ENCODE measurements around the gene APOBEC3A.

GRCh38 chr22:38964306-38964705 is 6.9 kb downstream of the APOBEC3A start:
- TF ChIP-seq, protein P1, sequence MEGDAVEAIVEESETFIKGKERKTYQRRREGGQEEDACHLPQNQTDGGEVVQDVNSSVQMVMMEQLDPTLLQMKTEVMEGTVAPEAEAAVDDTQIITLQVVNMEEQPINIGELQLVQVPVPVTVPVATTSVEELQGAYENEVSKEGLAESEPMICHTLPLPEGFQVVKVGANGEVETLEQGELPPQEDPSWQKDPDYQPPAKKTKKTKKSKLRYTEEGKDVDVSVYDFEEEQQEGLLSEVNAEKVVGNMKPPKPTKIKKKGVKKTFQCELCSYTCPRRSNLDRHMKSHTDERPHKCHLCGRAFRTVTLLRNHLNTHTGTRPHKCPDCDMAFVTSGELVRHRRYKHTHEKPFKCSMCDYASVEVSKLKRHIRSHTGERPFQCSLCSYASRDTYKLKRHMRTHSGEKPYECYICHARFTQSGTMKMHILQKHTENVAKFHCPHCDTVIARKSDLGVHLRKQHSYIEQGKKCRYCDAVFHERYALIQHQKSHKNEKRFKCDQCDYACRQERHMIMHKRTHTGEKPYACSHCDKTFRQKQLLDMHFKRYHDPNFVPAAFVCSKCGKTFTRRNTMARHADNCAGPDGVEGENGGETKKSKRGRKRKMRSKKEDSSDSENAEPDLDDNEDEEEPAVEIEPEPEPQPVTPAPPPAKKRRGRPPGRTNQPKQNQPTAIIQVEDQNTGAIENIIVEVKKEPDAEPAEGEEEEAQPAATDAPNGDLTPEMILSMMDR (IDR thresholded peaks at IDR 0.05): no peak
- TF ChIP-seq EZH2 (IDR thresholded peaks at IDR 0.05; ENCODE audit: borderline replicate concordance, insufficient read depth, low read depth, low read length, poor library complexity, severe bottlenecking): no peak

Data from B cell (primary cell).